ENCODE measurements around the gene CSNK1D.
"Not testable (repeated sequence)": the region's sequence is repeated elsewhere in the genome, so short reads cannot be mapped to it uniquely, and the experiment has no call there.

Gene CSNK1D

GRCh38 chr17:82266142-82266541 is 7.4 kb downstream of the CSNK1D start:
- no peak overlapping the region for H3K9ac ChIP-seq (ENCODE audit: low read length)
- H3K4me1 ChIP-seq (ENCODE audit: low read length) = no peaks in the 10 kb centered on the region
- no peak overlapping the region for H3K4me2 ChIP-seq (ENCODE audit: low read length)
- H4K20me1 ChIP-seq (ENCODE audit: insufficient read depth, low read length) = peaks cover 55% of the 10 kb centered on the region
- no peaks in the 10 kb centered on the region for H3K9me3 ChIP-seq (ENCODE audit: insufficient read depth, low read length)
- peaks cover 86% of the 10 kb centered on the region for H3K79me2 ChIP-seq (ENCODE audit: low read length)
- H3K36me3 ChIP-seq (replicated peaks; ENCODE audit: low read depth, low read length) = peaks cover 74% of the 10 kb centered on the region
- no peak overlapping the region for H3K27ac ChIP-seq (ENCODE audit: low read length)
- H2AFZ ChIP-seq (ENCODE audit: low read depth, low read length) = no peak overlapping the region
- H3K4me3 ChIP-seq (ENCODE audit: low read length) = no peak overlapping the region
- TF ChIP-seq EZH2phosphoT487 (IDR thresholded peaks at IDR 0.05; ENCODE audit: low read depth) (no peak), CTCF (IDR thresholded peaks at IDR 0.05; ENCODE audit: low read depth, low read length) (no peak)
- no peaks in the 10 kb centered on the region for H3K27me3 ChIP-seq (ENCODE audit: low read depth, low read length)

- H3K4me3 ChIP-seq (ENCODE audit: low read length) = no peak overlapping the region
- H3K9me3 ChIP-seq (ENCODE audit: insufficient read depth, low read length) = no peaks in the 10 kb centered on the region
- TF ChIP-seq EZH2phosphoT487 (IDR thresholded peaks at IDR 0.05; ENCODE audit: low read depth) (no peak), CTCF (IDR thresholded peaks at IDR 0.05; ENCODE audit: low read depth, low read length) (no peak)
- H3K27ac ChIP-seq (ENCODE audit: low read length) = no peak overlapping the region
- H3K4me2 ChIP-seq (ENCODE audit: low read length) = no peak overlapping the region
- H4K20me1 ChIP-seq (ENCODE audit: insufficient read depth, low read length) = peaks cover 36% of the 10 kb centered on the region
- peaks cover 68% of the 10 kb centered on the region for H3K79me2 ChIP-seq (ENCODE audit: low read length)
- H3K27me3 ChIP-seq (ENCODE audit: low read depth, low read length) = no peaks in the 10 kb centered on the region
- H2AFZ ChIP-seq (ENCODE audit: low read depth, low read length) = no peak overlapping the region
- H3K9ac ChIP-seq (ENCODE audit: low read length) = no peak overlapping the region
- H3K4me1 ChIP-seq (ENCODE audit: low read length) = no peaks in the 10 kb centered on the region
- H3K36me3 ChIP-seq (replicated peaks; ENCODE audit: low read depth, low read length) = peaks cover 68% of the 10 kb centered on the region
These were observed 9.9 kb downstream of the CSNK1D start for GRCh38 chr17:82263641-82264040.

GRCh38 chr17:82262344-82262743 is 11.2 kb downstream of the CSNK1D start:
- Histone ChIP-seq H3K27ac (ENCODE audit: low read length) (no peak overlapping the region), H3K79me2 (ENCODE audit: low read length) (peaks cover 66% of the 10 kb centered on the region)

GRCh38 chr17:82259972-82260961 is 13.2 kb downstream of the CSNK1D start:
- Histone ChIP-seq H3K79me2 (ENCODE audit: low read length) (peaks cover 62% of the 10 kb centered on the region), H3K36me3 (replicated peaks; ENCODE audit: low read depth, low read length) (peaks cover 74% of the 10 kb centered on the region)
- not testable (repeated sequence) for H3K4me2 ChIP-seq (ENCODE audit: low read length); H2AFZ ChIP-seq (ENCODE audit: low read depth, low read length); H3K4me3 ChIP-seq (ENCODE audit: low read length); H3K9ac ChIP-seq (ENCODE audit: low read length); H3K27ac ChIP-seq (ENCODE audit: low read length); H3K27me3 ChIP-seq (ENCODE audit: low read depth, low read length); H4K20me1 ChIP-seq (ENCODE audit: insufficient read depth, low read length); H3K9me3 ChIP-seq (ENCODE audit: insufficient read depth, low read length); H3K4me1 ChIP-seq (ENCODE audit: low read length)

More at GRCh38 chr17:82262344-82262743, 11.2 kb downstream of the CSNK1D start:
- Histone ChIP-seq H3K9me3 (ENCODE audit: insufficient read depth, low read length) (no peaks in the 10 kb centered on the region), H3K27me3 (ENCODE audit: low read depth, low read length) (no peaks in the 10 kb centered on the region), H3K9ac (ENCODE audit: low read length) (no peak overlapping the region), H3K4me2 (ENCODE audit: low read length) (no peak overlapping the region), H3K36me3 (replicated peaks; ENCODE audit: low read depth, low read length) (peaks cover 71% of the 10 kb centered on the region), H4K20me1 (ENCODE audit: insufficient read depth, low read length) (peaks cover 24% of the 10 kb centered on the region), H3K4me1 (ENCODE audit: low read length) (no peaks in the 10 kb centered on the region), H3K4me3 (ENCODE audit: low read length) (no peak overlapping the region), H2AFZ (ENCODE audit: low read depth, low read length) (no peak overlapping the region)
- TF ChIP-seq EZH2phosphoT487 (IDR thresholded peaks at IDR 0.05; ENCODE audit: low read depth) (no peak), CTCF (IDR thresholded peaks at IDR 0.05; ENCODE audit: low read depth, low read length) (no peak)
